Measurements from ENCODE around the gene CBFA2T3. TPM values are rescaled to one million over a fixed set of nuclear protein-coding genes. Genes with fewer than 3 reads are reported as not detected.

CBFA2T3 gene
- total and polyA plus RNA-seq, 2 donors (not counting 1 experiment from before 2014, with no cell fraction given) = 40.8 to 58.3 TPM

DNA sequence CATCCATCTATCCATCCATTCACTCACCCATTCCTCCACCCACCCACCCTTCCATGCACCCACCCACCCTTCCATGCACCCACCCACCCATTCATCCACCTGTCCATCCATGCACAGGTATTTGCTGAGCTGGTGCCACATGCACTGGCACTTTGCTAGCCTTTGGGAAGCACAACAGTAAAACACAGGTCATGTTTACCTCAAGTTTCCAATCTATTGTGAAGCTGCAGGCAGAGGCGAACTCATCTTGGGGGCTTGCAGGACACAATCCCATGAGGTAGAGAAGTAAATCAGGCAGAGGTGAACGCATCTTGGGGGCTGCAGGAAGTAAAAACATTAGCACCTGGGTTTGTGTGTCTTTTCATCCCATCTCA lies 35.6 kb upstream of the CBFA2T3 start:
- Histone ChIP-seq H3K4me2 (replicated peaks; ENCODE audit: low read depth, low read length, poor library complexity, severe bottlenecking) (no peak overlapping the region), H3K27me3 (replicated peaks in 1 of 4; ENCODE audit: control extremely low read depth in 1 of 4, control insufficient read depth in 3 of 4, insufficient read depth in 4 of 4, low read length in 3 of 4) (peaks cover 0 to 34% (median 4%) of the 10 kb centered on the region in 4 experiments), H3K9me3 (ENCODE audit: control extremely low read depth in 1 of 3, control insufficient read depth in 2 of 3, insufficient read depth in 1 of 3, low read length in 2 of 3) (peaks cover 0 to 19% (median 0%) of the 10 kb centered on the region in 3 donors), H3K4me3 (ENCODE audit: control extremely low read depth in 1 of 5, extremely low read depth in 1 of 5, insufficient read depth in 1 of 5, low read depth in 2 of 5, low read length in 4 of 5) (no peak overlapping the region), H3K9ac (ENCODE audit: low read length) (no peak overlapping the region), H3K27ac (ENCODE audit: low read length in 2 of 2) (no peak overlapping the region), H3K79me2 (ENCODE audit: control insufficient read depth, insufficient read depth, low read length) (no peaks in the 10 kb centered on the region), H2AFZ (ENCODE audit: insufficient read depth, low read depth, low read length, poor library complexity, severe bottlenecking) (no peak overlapping the region), H3K4me1 (ENCODE audit: control insufficient read depth in 2 of 2, insufficient read depth in 2 of 2, low read length in 2 of 2) (no peaks in the 10 kb centered on the region), H4K20me1 (ENCODE audit: control insufficient read depth, insufficient read depth, low read length, poor library complexity, severe bottlenecking) (no peaks in the 10 kb centered on the region), H3K36me3 (replicated peaks in 1 of 2; ENCODE audit: control extremely low read depth in 1 of 2, control insufficient read depth in 1 of 2, extremely low read depth in 1 of 2, insufficient read depth in 2 of 2, low read length in 1 of 2) (no peaks in the 10 kb centered on the region)
- ATAC-seq (ENCODE audit: low read depth) (no peak), DNase-seq (no peak)
- ChIA-PET POLR2A (no interaction called here), CTCF (no interaction called here)
- Mint-ChIP-seq H3K27me3 (peaks cover 26% of the 10 kb centered on the region), H3K27ac (no peak overlapping the region), H3K4me1 (no peaks in the 10 kb centered on the region), H3K9me3 (ENCODE audit: insufficient read depth) (no peaks in the 10 kb centered on the region), H3K4me3 (no peak overlapping the region)
- intact Hi-C loops (cut with micrococcal nuclease) = no loop called here
- TF ChIP-seq EZH2 (IDR thresholded peaks at IDR 0.05; ENCODE audit: borderline replicate concordance, insufficient read depth, low read depth, low read length, poor library complexity, severe bottlenecking) = no peak
- TF ChIP-seq, protein P1, sequence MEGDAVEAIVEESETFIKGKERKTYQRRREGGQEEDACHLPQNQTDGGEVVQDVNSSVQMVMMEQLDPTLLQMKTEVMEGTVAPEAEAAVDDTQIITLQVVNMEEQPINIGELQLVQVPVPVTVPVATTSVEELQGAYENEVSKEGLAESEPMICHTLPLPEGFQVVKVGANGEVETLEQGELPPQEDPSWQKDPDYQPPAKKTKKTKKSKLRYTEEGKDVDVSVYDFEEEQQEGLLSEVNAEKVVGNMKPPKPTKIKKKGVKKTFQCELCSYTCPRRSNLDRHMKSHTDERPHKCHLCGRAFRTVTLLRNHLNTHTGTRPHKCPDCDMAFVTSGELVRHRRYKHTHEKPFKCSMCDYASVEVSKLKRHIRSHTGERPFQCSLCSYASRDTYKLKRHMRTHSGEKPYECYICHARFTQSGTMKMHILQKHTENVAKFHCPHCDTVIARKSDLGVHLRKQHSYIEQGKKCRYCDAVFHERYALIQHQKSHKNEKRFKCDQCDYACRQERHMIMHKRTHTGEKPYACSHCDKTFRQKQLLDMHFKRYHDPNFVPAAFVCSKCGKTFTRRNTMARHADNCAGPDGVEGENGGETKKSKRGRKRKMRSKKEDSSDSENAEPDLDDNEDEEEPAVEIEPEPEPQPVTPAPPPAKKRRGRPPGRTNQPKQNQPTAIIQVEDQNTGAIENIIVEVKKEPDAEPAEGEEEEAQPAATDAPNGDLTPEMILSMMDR (IDR thresholded peaks at IDR 0.05) = no peak
- 90% methylated on average over 2 of the region's 2 CpGs for WGBS (ENCODE audit: insufficient coverage)

- no peaks in the 10 kb centered on the region for H3K36me3 ChIP-seq (replicated peaks in 1 of 2; ENCODE audit: control extremely low read depth in 1 of 2, control insufficient read depth in 1 of 2, extremely low read depth in 1 of 2, insufficient read depth in 2 of 2, low read length in 1 of 2)
- H3K4me2 ChIP-seq (replicated peaks; ENCODE audit: low read depth, low read length, poor library complexity, severe bottlenecking) = no peak overlapping the region
- H2AFZ ChIP-seq (ENCODE audit: insufficient read depth, low read depth, low read length, poor library complexity, severe bottlenecking) = no peak overlapping the region
- no peak overlapping the region for H3K4me3 ChIP-seq (ENCODE audit: control extremely low read depth in 1 of 5, extremely low read depth in 1 of 5, insufficient read depth in 1 of 5, low read depth in 2 of 5, low read length in 4 of 5)
- no peak for ATAC-seq (ENCODE audit: low read depth)
- no peak overlapping the region for H3K9ac ChIP-seq (ENCODE audit: low read length)
- no peaks in the 10 kb centered on the region for H4K20me1 ChIP-seq (ENCODE audit: control insufficient read depth, insufficient read depth, low read length, poor library complexity, severe bottlenecking)
- Mint-ChIP-seq H3K27ac (no peak overlapping the region), H3K4me3 (no peak overlapping the region), H3K4me1 (no peaks in the 10 kb centered on the region), H3K27me3 (peaks cover 30% of the 10 kb centered on the region), H3K9me3 (ENCODE audit: insufficient read depth) (no peaks in the 10 kb centered on the region)
- H3K27ac ChIP-seq (ENCODE audit: low read length in 2 of 2) = no peak overlapping the region
- ChIA-PET CTCF (no interaction called here), POLR2A (no interaction called here)
- DNase-seq = no peak
- H3K27me3 ChIP-seq (replicated peaks in 1 of 4; ENCODE audit: control extremely low read depth in 1 of 4, control insufficient read depth in 3 of 4, insufficient read depth in 4 of 4, low read length in 3 of 4) = peaks cover 0 to 38% (median 6%) of the 10 kb centered on the region in 4 experiments
- no peaks in the 10 kb centered on the region for H3K4me1 ChIP-seq (ENCODE audit: control insufficient read depth in 2 of 2, insufficient read depth in 2 of 2, low read length in 2 of 2)
- 83% methylated on average over 4 of the region's 4 CpGs for WGBS (ENCODE audit: insufficient coverage)
- H3K79me2 ChIP-seq (ENCODE audit: control insufficient read depth, insufficient read depth, low read length) = no peaks in the 10 kb centered on the region
- peaks cover 0 to 19% (median 0%) of the 10 kb centered on the region in 3 donors for H3K9me3 ChIP-seq (ENCODE audit: control extremely low read depth in 1 of 3, control insufficient read depth in 2 of 3, insufficient read depth in 1 of 3, low read length in 2 of 3)
- TF ChIP-seq EZH2 (IDR thresholded peaks at IDR 0.05; ENCODE audit: borderline replicate concordance, insufficient read depth, low read depth, low read length, poor library complexity, severe bottlenecking) = no peak
- TF ChIP-seq, protein P1 (IDR thresholded peaks at IDR 0.05) = no peak
- intact Hi-C loops (cut with micrococcal nuclease) = no loop called here
These were observed 35.1 kb upstream of the CBFA2T3 start for GRCh38 chr16:89011909-89012621.

Data from B cell (primary cell).